ENCODE results near the gene MAD1L1.

GRCh38 chr7:1868516-1869165 lies 364.1 kb downstream of the MAD1L1 start:
- TF ChIP-seq CTCF (IDR thresholded peaks at IDR 0.05; ENCODE audit: low read depth, low read length, poor library complexity, severe bottlenecking) (no peak), EZH2phosphoT487 (IDR thresholded peaks at IDR 0.05; ENCODE audit: borderline replicate concordance, low read length) (no peak)
